IPS-18a (cell line): Measurements from ENCODE around the gene SLC48A1.

Experiments used
- H3K27ac ChIP-seq: one replicate; pipeline ENCODE4 v1.5.1; 2013; ENCODE audit warnings: low read length
- H3K27me3 ChIP-seq: one replicate; pipeline ENCODE4 v1.6.1; 2013; ENCODE audit warnings: mild to moderate bottlenecking, low read length; ENCODE audit not compliant: control insufficient read depth, insufficient read depth
- H3K36me3 ChIP-seq: one replicate; pipeline ENCODE4 v1.6.1; 2013; ENCODE audit warnings: low read depth, low read length; ENCODE audit not compliant: control insufficient read depth
- H3K4me1 ChIP-seq: one replicate; pipeline ENCODE4 v1.6.1; 2013; ENCODE audit warnings: low read depth, low read length; ENCODE audit not compliant: control insufficient read depth
- H3K4me3 ChIP-seq: one replicate; pipeline ENCODE4 v1.5.1; 2013; ENCODE audit warnings: low read length
- H3K9ac ChIP-seq: one replicate; pipeline ENCODE4 v1.6.1; 2013; ENCODE audit warnings: mild to moderate bottlenecking, low read length, moderate library complexity
- H3K9me3 ChIP-seq: one replicate; pipeline ENCODE4 v1.6.1; 2013; ENCODE audit warnings: low read depth, low read length; ENCODE audit not compliant: control insufficient read depth

SLC48A1 gene

GRCh38 chr12:47736877-47737676, 36.0 kb upstream of the SLC48A1 start:
- H3K4me1 ChIP-seq, result peaks cover 17% of the 10 kb centered on the region

GRCh38 chr12:47737936-47738594, 35.0 kb upstream of the SLC48A1 start:
- no peak overlapping the region for H3K27ac ChIP-seq
- no peaks in the 10 kb centered on the region for H3K27me3 ChIP-seq
- no peak overlapping the region for H3K9ac ChIP-seq
- no peak overlapping the region for H3K4me3 ChIP-seq
- peaks cover 17% of the 10 kb centered on the region for H3K4me1 ChIP-seq
- H3K9me3 ChIP-seq, result no peaks in the 10 kb centered on the region
- no peaks in the 10 kb centered on the region for H3K36me3 ChIP-seq

More at GRCh38 chr12:47736877-47737676, 36.0 kb upstream of the SLC48A1 start:
- H3K9ac ChIP-seq, result no peak overlapping the region
- no peaks in the 10 kb centered on the region for H3K27me3 ChIP-seq
- H3K9me3 ChIP-seq, result no peaks in the 10 kb centered on the region
- H3K27ac ChIP-seq, result no peak overlapping the region
- H3K4me3 ChIP-seq, result no peak overlapping the region
- no peaks in the 10 kb centered on the region for H3K36me3 ChIP-seq

DNA sequence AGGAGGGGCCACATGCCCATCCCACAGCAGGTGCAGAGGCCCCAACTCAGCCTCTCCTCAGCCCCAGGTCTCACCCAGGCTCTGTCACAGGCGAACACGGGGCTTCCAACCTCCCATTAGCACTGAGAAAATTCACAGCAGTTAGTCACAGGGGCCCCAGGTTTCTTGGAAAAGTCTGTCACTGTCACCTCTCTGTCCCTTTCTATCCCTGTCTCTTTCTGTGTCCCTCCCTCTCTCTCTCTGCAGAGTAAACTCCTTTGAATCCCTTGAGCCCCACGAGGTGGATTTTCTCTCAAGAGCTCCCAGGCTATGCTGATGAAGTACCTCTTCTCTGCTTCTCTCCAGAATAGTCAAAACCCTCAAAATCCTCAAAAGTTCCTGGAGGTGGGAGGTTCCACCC, 33.7 kb upstream of the SLC48A1 start:
- Histone ChIP-seq H3K9ac (no peak overlapping the region), H3K9me3 (no peaks in the 10 kb centered on the region), H3K27ac (no peak overlapping the region), H3K4me1 (peaks cover 12% of the 10 kb centered on the region), H3K27me3 (no peaks in the 10 kb centered on the region), H3K36me3 (no peaks in the 10 kb centered on the region), H3K4me3 (no peak overlapping the region)

- Histone ChIP-seq H3K9me3 (no peaks in the 10 kb centered on the region), H3K4me1 (peaks cover 6% of the 10 kb centered on the region), H3K27me3 (no peaks in the 10 kb centered on the region), H3K4me3 (no peak overlapping the region), H3K9ac (no peak overlapping the region), H3K27ac (no peak overlapping the region), H3K36me3 (no peaks in the 10 kb centered on the region)
These were observed 33.1 kb upstream of the SLC48A1 start for GRCh38 chr12:47739979-47740378.

- no peaks in the 10 kb centered on the region for H3K9me3 ChIP-seq
- no peaks in the 10 kb centered on the region for H3K27me3 ChIP-seq
- H3K36me3 ChIP-seq, result no peaks in the 10 kb centered on the region
- H3K9ac ChIP-seq, result no peak overlapping the region
- H3K4me1 ChIP-seq, result no peaks in the 10 kb centered on the region
- no peak overlapping the region for H3K4me3 ChIP-seq
- no peak overlapping the region for H3K27ac ChIP-seq
These were observed 32.3 kb upstream of the SLC48A1 start for GRCh38 chr12:47740606-47741339.

GRCh38 chr12:47741340-47741703, 31.7 kb upstream of the SLC48A1 start:
- H3K36me3 ChIP-seq, result no peaks in the 10 kb centered on the region
- H3K27ac ChIP-seq, result no peak overlapping the region
- H3K27me3 ChIP-seq, result no peaks in the 10 kb centered on the region
- H3K9me3 ChIP-seq, result no peaks in the 10 kb centered on the region
- no peak overlapping the region for H3K9ac ChIP-seq
- no peaks in the 10 kb centered on the region for H3K4me1 ChIP-seq
- no peak overlapping the region for H3K4me3 ChIP-seq

DNA sequence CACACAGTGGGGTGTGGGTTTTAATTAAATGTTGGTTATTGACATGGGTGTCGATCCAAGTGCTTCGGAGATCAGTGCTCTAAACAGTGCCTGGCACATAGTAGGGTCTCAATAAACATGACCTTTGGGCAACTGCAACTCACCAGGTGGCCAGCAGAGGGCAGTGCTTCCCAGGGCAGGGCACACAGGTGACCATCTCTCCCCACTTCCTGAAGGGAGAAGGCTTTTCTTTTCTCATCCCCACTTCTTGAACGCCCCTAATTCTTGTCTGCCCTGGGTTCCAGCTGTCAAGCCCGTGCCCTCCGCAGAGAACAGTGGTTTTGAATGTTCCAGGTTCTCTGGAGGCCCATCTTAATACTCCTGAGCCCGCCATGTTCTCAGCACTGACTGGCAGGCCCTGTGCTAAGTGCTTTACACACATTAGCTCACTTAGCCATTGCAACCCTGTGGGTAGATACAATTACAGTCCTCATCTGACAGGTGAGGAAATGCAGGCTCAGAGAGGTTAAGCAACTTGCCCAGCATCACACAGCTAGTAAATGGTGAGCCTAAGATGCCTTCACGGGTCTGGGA, 30.7 kb upstream of the SLC48A1 start:
- Histone ChIP-seq H3K4me1 (no peaks in the 10 kb centered on the region), H3K9me3 (no peaks in the 10 kb centered on the region), H3K9ac (no peak overlapping the region), H3K4me3 (no peak overlapping the region), H3K36me3 (no peaks in the 10 kb centered on the region), H3K27me3 (no peaks in the 10 kb centered on the region), H3K27ac (no peak overlapping the region)

GRCh38 chr12:47743311-47743860, 29.7 kb upstream of the SLC48A1 start:
- Histone ChIP-seq H3K9me3 (no peaks in the 10 kb centered on the region), H3K4me1 (no peaks in the 10 kb centered on the region), H3K27me3 (no peaks in the 10 kb centered on the region), H3K27ac (no peak overlapping the region), H3K4me3 (no peak overlapping the region), H3K36me3 (no peaks in the 10 kb centered on the region), H3K9ac (no peak overlapping the region)

GRCh38 chr12:47744005-47744651, 28.9 kb upstream of the SLC48A1 start:
- Histone ChIP-seq H3K9ac (no peak overlapping the region), H3K27me3 (no peaks in the 10 kb centered on the region), H3K36me3 (no peaks in the 10 kb centered on the region), H3K9me3 (no peaks in the 10 kb centered on the region), H3K4me1 (no peaks in the 10 kb centered on the region), H3K27ac (no peak overlapping the region), H3K4me3 (no peak overlapping the region)

GRCh38 chr12:47744778-47745436, 28.1 kb upstream of the SLC48A1 start:
- Histone ChIP-seq H3K27me3 (no peaks in the 10 kb centered on the region), H3K27ac (no peak overlapping the region), H3K4me3 (no peak overlapping the region), H3K9ac (no peak overlapping the region), H3K4me1 (no peaks in the 10 kb centered on the region), H3K36me3 (no peaks in the 10 kb centered on the region), H3K9me3 (no peaks in the 10 kb centered on the region)
